T-helper 2 cell treated with Interferon-gamma antibody and Interleukin-4, amounts not matched to agents 5 μg/mL and 100 μg/mL, for 36 hours (primary cell): Measurements from ENCODE around the gene GNG2.

Experiments used
- DNase-seq: peaks from one replicate; pipeline ENCODE4 v3.0.0; 2021; ENCODE audit warnings: low spot score
- H3K27ac Mint-ChIP-seq: one replicate; pipeline ENCODE4 v1.8.0; 2021; ENCODE audit warnings: mild to moderate bottlenecking, mixed read lengths
- H3K27me3 Mint-ChIP-seq: one replicate; pipeline ENCODE4 v1.8.0; 2021; ENCODE audit warnings: low read depth, mixed read lengths
- H3K36me3 Mint-ChIP-seq: one replicate; pipeline ENCODE4 v1.8.0; 2021; ENCODE audit warnings: low read depth, mixed read lengths
- H3K4me1 Mint-ChIP-seq: one replicate; pipeline ENCODE4 v1.8.0; 2021; ENCODE audit warnings: low read depth, mixed read lengths
- H3K4me3 Mint-ChIP-seq: one replicate; pipeline ENCODE4 v1.8.0; 2022; ENCODE audit warnings: mild to moderate bottlenecking, moderate library complexity, mixed read lengths
- H3K9me3 Mint-ChIP-seq: one replicate; pipeline ENCODE4 v1.8.0; 2021; ENCODE audit warnings: mixed read lengths

Gene GNG2

GRCh38 chr14:51865953-51866747, 5.7 kb downstream of the GNG2 start:
- no peaks in the 10 kb centered on the region for H3K9me3 Mint-ChIP-seq
- peaks cover 16% of the 10 kb centered on the region for H3K36me3 Mint-ChIP-seq
- no peak for DNase-seq
- H3K4me3 Mint-ChIP-seq = no peak overlapping the region
- no peak overlapping the region for H3K27ac Mint-ChIP-seq
- H3K27me3 Mint-ChIP-seq = no peaks in the 10 kb centered on the region
- H3K4me1 Mint-ChIP-seq = peaks cover 29% of the 10 kb centered on the region

- Mint-ChIP-seq H3K9me3 (no peaks in the 10 kb centered on the region), H3K4me1 (peaks cover 37% of the 10 kb centered on the region), H3K4me3 (no peak overlapping the region), H3K27ac (no peak overlapping the region), H3K36me3 (peaks cover 11% of the 10 kb centered on the region), H3K27me3 (no peaks in the 10 kb centered on the region)
- no peak for DNase-seq
These were observed 7.3 kb downstream of the GNG2 start for GRCh38 chr14:51867741-51868140.

- Mint-ChIP-seq H3K9me3 (no peaks in the 10 kb centered on the region), H3K36me3 (peaks cover 15% of the 10 kb centered on the region), H3K4me3 (no peak overlapping the region), H3K4me1 (peaks cover 37% of the 10 kb centered on the region), H3K27ac (no peak overlapping the region), H3K27me3 (no peaks in the 10 kb centered on the region)
- DNase-seq = no peak
These were observed 8.0 kb downstream of the GNG2 start for GRCh38 chr14:51868405-51868804.

- Mint-ChIP-seq H3K27ac (peak overlapping the region; percentile 27), H3K27me3 (no peaks in the 10 kb centered on the region), H3K36me3 (peaks cover 19% of the 10 kb centered on the region), H3K4me1 (peaks cover 37% of the 10 kb centered on the region), H3K9me3 (no peaks in the 10 kb centered on the region), H3K4me3 (peak overlapping the region; percentile 47)
- DNase-seq = peak; percentile 54
These were observed 9.1 kb downstream of the GNG2 start for GRCh38 chr14:51869411-51870100.

- peaks cover 21% of the 10 kb centered on the region for H3K36me3 Mint-ChIP-seq
- H3K4me1 Mint-ChIP-seq = peaks cover 35% of the 10 kb centered on the region
- no peaks in the 10 kb centered on the region for H3K9me3 Mint-ChIP-seq
- no peak for DNase-seq
- H3K4me3 Mint-ChIP-seq = no peak overlapping the region
- H3K27ac Mint-ChIP-seq = no peak overlapping the region
- no peaks in the 10 kb centered on the region for H3K27me3 Mint-ChIP-seq
These were observed 10.2 kb downstream of the GNG2 start for GRCh38 chr14:51870606-51871005.

- peak overlapping the region; percentile 55 for H3K4me3 Mint-ChIP-seq
These were observed 11.4 kb downstream of the GNG2 start for GRCh38 chr14:51871846-51872245.

GRCh38 chr14:51872396-51872795, 12.0 kb downstream of the GNG2 start:
- peaks cover 28% of the 10 kb centered on the region for H3K36me3 Mint-ChIP-seq
- H3K4me3 Mint-ChIP-seq = no peak overlapping the region
- H3K9me3 Mint-ChIP-seq = no peaks in the 10 kb centered on the region
- DNase-seq = no peak
- H3K27me3 Mint-ChIP-seq = no peaks in the 10 kb centered on the region
- H3K27ac Mint-ChIP-seq = peak overlapping the region; percentile 42
- H3K4me1 Mint-ChIP-seq = peaks cover 39% of the 10 kb centered on the region

More at GRCh38 chr14:51871846-51872245, 11.4 kb downstream of the GNG2 start:
- Mint-ChIP-seq H3K36me3 (peaks cover 24% of the 10 kb centered on the region), H3K27me3 (no peaks in the 10 kb centered on the region), H3K27ac (peak overlapping the region; percentile 74), H3K9me3 (no peaks in the 10 kb centered on the region), H3K4me1 (peaks cover 35% of the 10 kb centered on the region)
- no peak for DNase-seq

GRCh38 chr14:51873221-51873893, 12.9 kb downstream of the GNG2 start:
- H3K27ac Mint-ChIP-seq = peak overlapping the region; percentile 54
- DNase-seq = peak; percentile 66

GRCh38 chr14:51877810-51878209, 17.4 kb downstream of the GNG2 start:
- Mint-ChIP-seq H3K36me3 (peaks cover 64% of the 10 kb centered on the region), H3K4me3 (no peak overlapping the region), H3K4me1 (peaks cover 39% of the 10 kb centered on the region), H3K9me3 (no peaks in the 10 kb centered on the region), H3K27me3 (no peaks in the 10 kb centered on the region), H3K27ac (no peak overlapping the region)
- DNase-seq = no peak

More at GRCh38 chr14:51873221-51873893, 12.9 kb downstream of the GNG2 start:
- H3K4me1 Mint-ChIP-seq = peaks cover 44% of the 10 kb centered on the region
- no peaks in the 10 kb centered on the region for H3K27me3 Mint-ChIP-seq
- H3K36me3 Mint-ChIP-seq = peaks cover 37% of the 10 kb centered on the region
- peak overlapping the region; percentile 4 for H3K4me3 Mint-ChIP-seq
- H3K9me3 Mint-ChIP-seq = no peaks in the 10 kb centered on the region

- Mint-ChIP-seq H3K27me3 (no peaks in the 10 kb centered on the region), H3K27ac (no peak overlapping the region), H3K9me3 (no peaks in the 10 kb centered on the region), H3K36me3 (peaks cover 53% of the 10 kb centered on the region), H3K4me1 (peaks cover 32% of the 10 kb centered on the region), H3K4me3 (no peak overlapping the region)
- no peak for DNase-seq
These were observed 18.8 kb downstream of the GNG2 start for GRCh38 chr14:51879170-51879569.

GRCh38 chr14:51880835-51881580, 20.6 kb downstream of the GNG2 start:
- Mint-ChIP-seq H3K36me3 (peaks cover 57% of the 10 kb centered on the region), H3K9me3 (no peaks in the 10 kb centered on the region), H3K27me3 (no peaks in the 10 kb centered on the region), H3K4me3 (no peak overlapping the region), H3K27ac (no peak overlapping the region), H3K4me1 (peaks cover 35% of the 10 kb centered on the region)
- DNase-seq = no peak

GRCh38 chr14:51881636-51882035, 21.2 kb downstream of the GNG2 start:
- Mint-ChIP-seq H3K27me3 (no peaks in the 10 kb centered on the region), H3K4me1 (peaks cover 40% of the 10 kb centered on the region), H3K36me3 (peaks cover 61% of the 10 kb centered on the region), H3K27ac (no peak overlapping the region), H3K9me3 (no peaks in the 10 kb centered on the region), H3K4me3 (no peak overlapping the region)
- DNase-seq = no peak

- Mint-ChIP-seq H3K27me3 (no peaks in the 10 kb centered on the region), H3K27ac (peak overlapping the region; percentile 19), H3K9me3 (no peaks in the 10 kb centered on the region), H3K4me1 (peaks cover 35% of the 10 kb centered on the region), H3K36me3 (peaks cover 59% of the 10 kb centered on the region), H3K4me3 (peak overlapping the region; percentile 32)
- no peak for DNase-seq
These were observed 22.8 kb downstream of the GNG2 start for GRCh38 chr14:51883232-51883631.
